ENCODE data around the gene ST6GALNAC5. TPM values are rescaled to one million over a fixed set of nuclear protein-coding genes. Genes with fewer than 3 reads are reported as not detected.

ST6GALNAC5 gene
- total RNA-seq, 6 donors from 2014 or later = 18.9 to 54.9 (median 28.0) TPM

DNA sequence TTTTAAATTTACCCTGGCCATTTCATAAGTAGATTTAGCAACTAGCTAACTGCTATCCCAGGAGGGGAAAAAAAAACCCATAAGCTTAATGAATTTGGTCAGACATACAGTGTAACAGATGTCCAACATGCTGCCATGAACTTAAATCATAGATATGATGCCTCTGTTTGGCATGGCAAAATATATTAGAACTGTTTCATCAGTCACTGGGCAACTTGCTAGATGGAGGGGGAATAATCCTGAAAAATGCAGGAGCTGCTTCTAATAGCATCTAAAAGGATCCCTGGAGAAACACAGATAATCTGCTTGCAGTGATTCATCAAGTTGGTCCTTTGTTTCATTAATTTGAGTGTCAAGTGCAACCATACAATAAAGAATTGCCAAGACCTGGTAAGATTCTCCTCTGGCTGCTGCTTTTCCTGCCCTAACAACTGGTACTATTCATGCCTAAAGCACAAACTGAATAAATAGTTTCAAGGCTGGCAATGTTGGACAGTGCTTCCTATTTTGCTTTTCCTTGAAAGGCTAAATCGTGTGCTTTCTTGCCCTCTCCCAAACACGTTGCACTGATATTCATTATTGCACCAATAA lies 1.5 kb upstream of the ST6GALNAC5 start:
- Histone ChIP-seq H3K4me3 (no peak overlapping the region), H3K9me3 (no peaks in the 10 kb centered on the region), H3K4me1 (peaks cover 15 to 24% (median 18%) of the 10 kb centered on the region in 4 donors), H3K27me3 (peaks cover 0 to 18% (median 8%) of the 10 kb centered on the region in 4 donors), H3K36me3 (no peaks in the 10 kb centered on the region), H3K27ac (no peak overlapping the region)
- ATAC-seq (ENCODE audit: low FRiP score in 2 of 2) = no peak
- no peak for DNase-seq
- TF ChIP-seq POLR2AphosphoS5 (IDR thresholded peaks at IDR 0.05) (no peak), EP300 (IDR thresholded peaks at IDR 0.05) (no peak), POLR2A (IDR thresholded peaks at IDR 0.05) (no peak)
- TF ChIP-seq, protein P1, sequence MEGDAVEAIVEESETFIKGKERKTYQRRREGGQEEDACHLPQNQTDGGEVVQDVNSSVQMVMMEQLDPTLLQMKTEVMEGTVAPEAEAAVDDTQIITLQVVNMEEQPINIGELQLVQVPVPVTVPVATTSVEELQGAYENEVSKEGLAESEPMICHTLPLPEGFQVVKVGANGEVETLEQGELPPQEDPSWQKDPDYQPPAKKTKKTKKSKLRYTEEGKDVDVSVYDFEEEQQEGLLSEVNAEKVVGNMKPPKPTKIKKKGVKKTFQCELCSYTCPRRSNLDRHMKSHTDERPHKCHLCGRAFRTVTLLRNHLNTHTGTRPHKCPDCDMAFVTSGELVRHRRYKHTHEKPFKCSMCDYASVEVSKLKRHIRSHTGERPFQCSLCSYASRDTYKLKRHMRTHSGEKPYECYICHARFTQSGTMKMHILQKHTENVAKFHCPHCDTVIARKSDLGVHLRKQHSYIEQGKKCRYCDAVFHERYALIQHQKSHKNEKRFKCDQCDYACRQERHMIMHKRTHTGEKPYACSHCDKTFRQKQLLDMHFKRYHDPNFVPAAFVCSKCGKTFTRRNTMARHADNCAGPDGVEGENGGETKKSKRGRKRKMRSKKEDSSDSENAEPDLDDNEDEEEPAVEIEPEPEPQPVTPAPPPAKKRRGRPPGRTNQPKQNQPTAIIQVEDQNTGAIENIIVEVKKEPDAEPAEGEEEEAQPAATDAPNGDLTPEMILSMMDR (IDR thresholded peaks at IDR 0.05) = no peak
- WGBS, 2 donors = 78% methylated on average over 2 of the region's 2 CpGs

DNA sequence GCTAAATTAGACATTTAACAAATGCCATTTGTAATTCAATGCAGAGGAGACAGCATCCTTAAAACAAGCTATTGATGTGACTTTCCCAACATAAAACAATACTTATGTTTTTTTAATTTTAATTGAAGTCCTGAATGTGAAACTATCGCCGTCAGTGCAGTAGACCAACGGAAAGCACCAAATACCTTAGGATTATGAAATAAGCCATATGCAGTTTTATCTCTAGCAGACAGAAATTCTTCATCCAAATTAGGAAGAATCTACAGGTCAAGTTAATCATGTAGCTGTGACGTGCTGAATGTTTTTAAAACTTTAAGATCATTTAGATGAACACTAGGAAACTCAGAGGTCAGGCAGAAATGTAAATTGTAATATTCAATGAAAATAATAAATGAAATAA lies 714 bp upstream of the ST6GALNAC5 start:
- Histone ChIP-seq H3K27me3 (peaks cover 0 to 18% (median 8%) of the 10 kb centered on the region in 4 donors), H3K4me3 (no peak overlapping the region), H3K4me1 (peaks cover 15 to 24% (median 18%) of the 10 kb centered on the region in 4 donors), H3K9me3 (no peaks in the 10 kb centered on the region), H3K27ac (no peak overlapping the region), H3K36me3 (no peaks in the 10 kb centered on the region)
- DNase-seq (no peak), ATAC-seq (ENCODE audit: low FRiP score in 2 of 2) (no peak)
- 74 to 78% methylated on average over 4 of the region's 4 CpGs for WGBS, 2 donors
- TF ChIP-seq POLR2AphosphoS5 (IDR thresholded peaks at IDR 0.05) (no peak), EP300 (IDR thresholded peaks at IDR 0.05) (no peak), POLR2A (IDR thresholded peaks at IDR 0.05) (no peak)
- TF ChIP-seq, protein P1 (IDR thresholded peaks at IDR 0.05) = no peak

DNA sequence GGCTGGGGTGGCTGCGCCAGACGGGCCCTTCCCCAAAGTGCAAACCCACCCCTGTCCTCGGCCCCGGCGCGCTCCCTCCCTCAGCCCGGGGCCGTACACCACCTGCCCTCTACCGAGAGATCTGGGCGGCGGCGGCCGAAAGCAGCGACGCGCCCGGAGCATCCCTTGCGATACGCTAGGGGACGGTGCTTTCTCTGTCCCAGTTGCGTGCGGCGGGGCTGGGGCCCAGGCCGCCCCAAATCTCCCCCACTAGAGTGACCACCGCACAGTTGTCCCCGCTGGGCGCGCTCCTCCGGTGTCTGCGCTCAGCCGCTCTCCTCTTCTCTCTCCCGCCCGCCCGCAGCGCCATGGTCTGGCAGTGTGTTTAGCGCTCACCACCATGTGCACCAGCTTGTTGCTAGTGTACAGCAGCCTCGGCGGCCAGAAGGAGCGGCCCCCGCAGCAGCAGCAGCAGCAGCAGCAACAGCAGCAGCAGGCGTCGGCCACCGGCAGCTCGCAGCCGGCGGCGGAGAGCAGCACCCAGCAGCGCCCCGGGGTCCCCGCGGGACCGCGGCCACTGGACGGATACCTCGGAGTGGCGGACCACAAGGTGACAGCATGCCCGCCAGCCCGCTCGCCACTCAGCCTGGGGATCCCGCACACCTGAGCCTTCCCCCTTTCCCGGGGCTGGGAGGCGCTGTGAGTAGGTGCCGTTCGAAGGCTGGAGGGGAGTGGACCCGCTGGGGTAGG lies 1.0 kb downstream of the ST6GALNAC5 start:
- peak overlapping the region in 3 of 4 donors; percentile 63 to 72 (median 64) for H3K27ac ChIP-seq
- peaks cover 0 to 18% (median 8%) of the 10 kb centered on the region in 4 donors for H3K27me3 ChIP-seq
- H3K36me3 ChIP-seq = no peaks in the 10 kb centered on the region
- 2 to 6% methylated on average over 3 to 52 of the region's 65 CpGs for WGBS, 2 donors
- peak in 1 of 2 donors; percentile 88 for DNase-seq
- H3K4me1 ChIP-seq = peaks cover 15 to 24% (median 18%) of the 10 kb centered on the region in 4 donors
- peak; percentile 76 to 78 for ATAC-seq (ENCODE audit: low FRiP score in 2 of 2)
- no peaks in the 10 kb centered on the region for H3K9me3 ChIP-seq
- H3K4me3 ChIP-seq = peak overlapping the region; percentile 41 to 51 (median 48)
- no peak for TF ChIP-seq POLR2AphosphoS5 (IDR thresholded peaks at IDR 0.05)
- TF ChIP-seq, protein P1 (IDR thresholded peaks at IDR 0.05) = peak in 3 of 6 experiments; percentile 7 to 26 (median 20)

DNA sequence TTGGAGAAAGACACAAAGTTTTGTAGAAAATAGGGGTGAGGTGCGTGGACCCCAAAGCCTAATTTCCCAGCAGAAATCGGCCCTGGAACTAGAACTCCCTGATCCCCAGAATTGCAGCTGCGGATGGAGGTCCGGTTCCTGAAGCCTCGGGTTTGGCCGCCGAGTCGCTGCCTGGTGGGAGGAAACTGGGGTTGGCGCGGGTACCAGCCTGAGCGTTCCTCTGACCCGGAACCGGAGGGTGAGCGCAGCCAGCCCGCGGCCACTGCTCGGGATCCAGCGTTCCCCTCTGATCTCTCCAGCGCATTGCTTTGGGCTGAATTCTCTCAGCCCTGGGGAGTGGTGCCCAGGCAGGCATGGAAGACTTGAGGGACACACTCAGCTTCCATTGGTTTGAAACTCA lies 1.6 kb downstream of the ST6GALNAC5 start:
- ATAC-seq (ENCODE audit: low FRiP score in 2 of 2) (peak in 1 of 2 donors; percentile 29), DNase-seq (peak in 1 of 2 donors; percentile 70)
- Histone ChIP-seq H3K27ac (no peak overlapping the region), H3K4me3 (peak overlapping the region; percentile 41 to 51 (median 48)), H3K4me1 (peaks cover 15 to 24% (median 18%) of the 10 kb centered on the region in 4 donors), H3K36me3 (no peaks in the 10 kb centered on the region), H3K9me3 (no peaks in the 10 kb centered on the region), H3K27me3 (peaks cover 0 to 18% (median 8%) of the 10 kb centered on the region in 4 donors)
- WGBS, 2 donors = 4 to 15% methylated on average over 8 to 19 of the region's 19 CpGs
- TF ChIP-seq EP300 (IDR thresholded peaks at IDR 0.05) (no peak), POLR2AphosphoS5 (IDR thresholded peaks at IDR 0.05) (no peak), POLR2A (IDR thresholded peaks at IDR 0.05) (no peak)
- TF ChIP-seq, protein P1 (IDR thresholded peaks at IDR 0.05) = no peak
